ENCODE results near the gene FIBIN. TPM values are rescaled to one million over a fixed set of nuclear protein-coding genes. Genes with fewer than 3 reads are reported as not detected.

Gene FIBIN
- total RNA-seq, 1 donor from 2014 or later = 0.75 TPM

- Histone ChIP-seq H3K27ac (ENCODE audit: low read depth, low read length) (no peak overlapping the region), H3K79me2 (ENCODE audit: insufficient read depth, low read length) (no peaks in the 10 kb centered on the region), H3K4me1 (ENCODE audit: insufficient read depth, low read length) (peaks cover 6% of the 10 kb centered on the region), H3K4me2 (ENCODE audit: low read length) (no peak overlapping the region), H3K4me3 (ENCODE audit: insufficient read depth, low read depth, low read length) (no peak overlapping the region), H3K36me3 (ENCODE audit: insufficient read depth, low read length) (no peaks in the 10 kb centered on the region), H3K27me3 (ENCODE audit: insufficient read depth, low read length) (no peaks in the 10 kb centered on the region), H3K9me3 (ENCODE audit: insufficient read depth, low read depth, low read length) (no peaks in the 10 kb centered on the region), H3K9ac (ENCODE audit: low read length) (no peak overlapping the region), H4K20me1 (ENCODE audit: insufficient read depth, low read length) (no peaks in the 10 kb centered on the region), H2AFZ (ENCODE audit: low read depth, low read length) (no peak overlapping the region)
- TF ChIP-seq EZH2 (IDR thresholded peaks at IDR 0.05; ENCODE audit: insufficient read depth, low read length) = no peak
- no peak for TF ChIP-seq CTCF (IDR thresholded peaks at IDR 0.05; ENCODE audit: insufficient read depth, low read depth, low read length)
- no peak overlapping the region for H3K4me3 Mint-ChIP-seq (ENCODE audit: unreplicated experiment)
- H3K9me3 Mint-ChIP-seq (ENCODE audit: unreplicated experiment) = peaks cover 3% of the 10 kb centered on the region
- FAIRE-seq (no peak), DNase-seq (ENCODE audit: low read depth) (no peak)
- H3K36me3 Mint-ChIP-seq (ENCODE audit: low read depth, unreplicated experiment) = no peaks in the 10 kb centered on the region
- H3K27me3 Mint-ChIP-seq (ENCODE audit: low read depth, unreplicated experiment) = no peaks in the 10 kb centered on the region
- no peak overlapping the region for H3K27ac Mint-ChIP-seq (ENCODE audit: unreplicated experiment)
- peaks cover 6% of the 10 kb centered on the region for H3K4me1 Mint-ChIP-seq (ENCODE audit: low read depth, unreplicated experiment)
Observed at GRCh38 chr11:26958005-26958701, 35.8 kb upstream of the FIBIN start.

- no peak overlapping the region for H3K27ac Mint-ChIP-seq (ENCODE audit: unreplicated experiment)
- Histone ChIP-seq H3K27me3 (ENCODE audit: insufficient read depth, low read length) (no peaks in the 10 kb centered on the region), H3K27ac (ENCODE audit: low read depth, low read length) (no peak overlapping the region), H3K79me2 (ENCODE audit: insufficient read depth, low read length) (no peaks in the 10 kb centered on the region), H3K4me1 (ENCODE audit: insufficient read depth, low read length) (peaks cover 6% of the 10 kb centered on the region), H3K4me3 (ENCODE audit: insufficient read depth, low read depth, low read length) (no peak overlapping the region), H4K20me1 (ENCODE audit: insufficient read depth, low read length) (no peaks in the 10 kb centered on the region), H3K36me3 (ENCODE audit: insufficient read depth, low read length) (no peaks in the 10 kb centered on the region), H3K9me3 (ENCODE audit: insufficient read depth, low read depth, low read length) (no peaks in the 10 kb centered on the region), H2AFZ (ENCODE audit: low read depth, low read length) (no peak overlapping the region), H3K9ac (ENCODE audit: low read length) (no peak overlapping the region), H3K4me2 (ENCODE audit: low read length) (no peak overlapping the region)
- no peak for TF ChIP-seq CTCF (IDR thresholded peaks at IDR 0.05; ENCODE audit: insufficient read depth, low read depth, low read length)
- FAIRE-seq = no peak
- H3K9me3 Mint-ChIP-seq (ENCODE audit: unreplicated experiment) = peaks cover 3% of the 10 kb centered on the region
- H3K27me3 Mint-ChIP-seq (ENCODE audit: low read depth, unreplicated experiment) = no peaks in the 10 kb centered on the region
- H3K36me3 Mint-ChIP-seq (ENCODE audit: low read depth, unreplicated experiment) = no peaks in the 10 kb centered on the region
- DNase-seq (ENCODE audit: low read depth) = no peak
- H3K4me1 Mint-ChIP-seq (ENCODE audit: low read depth, unreplicated experiment) = peaks cover 6% of the 10 kb centered on the region
- no peak overlapping the region for H3K4me3 Mint-ChIP-seq (ENCODE audit: unreplicated experiment)
Observed at GRCh38 chr11:26958702-26959049, 35.2 kb upstream of the FIBIN start.

- H3K9ac ChIP-seq (ENCODE audit: low read length) = no peak overlapping the region
- H3K9me3 ChIP-seq (ENCODE audit: insufficient read depth, low read depth, low read length) = no peaks in the 10 kb centered on the region
- TF ChIP-seq CTCF (IDR thresholded peaks at IDR 0.05; ENCODE audit: insufficient read depth, low read depth, low read length) (no peak), EZH2 (IDR thresholded peaks at IDR 0.05; ENCODE audit: insufficient read depth, low read length) (no peak)
- DNase-seq (ENCODE audit: low read depth) (peak; percentile 71), FAIRE-seq (no peak)
- Mint-ChIP-seq H3K36me3 (ENCODE audit: low read depth, unreplicated experiment) (no peaks in the 10 kb centered on the region), H3K4me1 (ENCODE audit: low read depth, unreplicated experiment) (peaks cover 4% of the 10 kb centered on the region), H3K27me3 (ENCODE audit: low read depth, unreplicated experiment) (no peaks in the 10 kb centered on the region), H3K9me3 (ENCODE audit: unreplicated experiment) (peaks cover 3% of the 10 kb centered on the region), H3K27ac (ENCODE audit: unreplicated experiment) (no peak overlapping the region), H3K4me3 (ENCODE audit: unreplicated experiment) (no peak overlapping the region)
- H4K20me1 ChIP-seq (ENCODE audit: insufficient read depth, low read length) = no peaks in the 10 kb centered on the region
- H2AFZ ChIP-seq (ENCODE audit: low read depth, low read length) = no peak overlapping the region
- H3K79me2 ChIP-seq (ENCODE audit: insufficient read depth, low read length) = no peaks in the 10 kb centered on the region
- no peaks in the 10 kb centered on the region for H3K36me3 ChIP-seq (ENCODE audit: insufficient read depth, low read length)
- H3K4me3 ChIP-seq (ENCODE audit: insufficient read depth, low read depth, low read length) = no peak overlapping the region
- H3K4me1 ChIP-seq (ENCODE audit: insufficient read depth, low read length) = no peaks in the 10 kb centered on the region
- no peak overlapping the region for H3K27ac ChIP-seq (ENCODE audit: low read depth, low read length)
- H3K27me3 ChIP-seq (ENCODE audit: insufficient read depth, low read length) = no peaks in the 10 kb centered on the region
- no peak overlapping the region for H3K4me2 ChIP-seq (ENCODE audit: low read length)
Observed at GRCh38 chr11:26960281-26960680, 33.6 kb upstream of the FIBIN start.

Data from astrocyte (in vitro differentiated cells and primary cell).